Endometrial microvascular endothelial cells (primary cell): ENCODE measurements around the gene ALG1. TPM values are rescaled to one million over a fixed set of nuclear protein-coding genes. Genes with fewer than 3 reads are reported as not detected.

ENCODE experiments used
- in situ Hi-C: cut with HindIII; loops from 2 replicates; pipeline ENCODE4 v1.10.0; 2017; ENCODE audit warnings: low sequenced_read_pairs, low pct_unique_long_range_greater_than_20kb; ENCODE audit errors: inconsistent ontology term
- total RNA-seq: library from RNA; depleted of rRNA; stranded (reverse); fragments of >200 nt; gene quantifications from one replicate; pipeline ENCODE4 v1.2.3, GENCODE V29; 2015; ENCODE audit errors: inconsistent ontology term

The ALG1 gene
- 46.5 TPM for total RNA-seq

GRCh38 chr16:5071681-5072333 lies at the start of gene ALG1:
ALG1 (plus strand) TSS chr16:5071843; CDS start chr16:5071850, 7 bp downstream.
- in situ Hi-C loops, result no loop called here

- in situ Hi-C loops, result no loop called here
Measured at GRCh38 chr16:5022521-5022920, 49.1 kb upstream of the ALG1 start.

- in situ Hi-C loops, result no loop called here
Measured at GRCh38 chr16:5024632-5025031, 47.0 kb upstream of the ALG1 start.

- in situ Hi-C loops, result no loop called here
Measured at GRCh38 chr16:5025171-5025632, 46.4 kb upstream of the ALG1 start.

GRCh38 chr16:5026664-5027063 lies 45.0 kb upstream of the ALG1 start:
- in situ Hi-C loops, result no loop called here

GRCh38 chr16:5027086-5027485 lies 44.6 kb upstream of the ALG1 start:
- in situ Hi-C loops, result no loop called here

- in situ Hi-C loops, result no loop called here
Measured at GRCh38 chr16:5027575-5028235, 43.9 kb upstream of the ALG1 start.

- in situ Hi-C loops, result no loop called here
Measured at GRCh38 chr16:5028950-5029475, 42.6 kb upstream of the ALG1 start.

- in situ Hi-C loops, result no loop called here
Measured at GRCh38 chr16:5030251-5030870, 41.3 kb upstream of the ALG1 start.

- in situ Hi-C loops, result no loop called here
Measured at GRCh38 chr16:5031601-5032000, 40.0 kb upstream of the ALG1 start.

GRCh38 chr16:5032748-5033167 lies 38.9 kb upstream of the ALG1 start:
- in situ Hi-C loops, result no loop called here

GRCh38 chr16:5033256-5034166 lies 38.1 kb upstream of the ALG1 start, which contains the start of gene NAGPA:
NAGPA (minus strand) TSS chr16:5033935; CDS start chr16:5033914, 21 bp downstream.
- in situ Hi-C loops, result no loop called here

- in situ Hi-C loops, result no loop called here
Measured at GRCh38 chr16:5034167-5034523, 37.5 kb upstream of the ALG1 start.

- in situ Hi-C loops, result no loop called here
Measured at GRCh38 chr16:5035909-5036227, 35.8 kb upstream of the ALG1 start.

- in situ Hi-C loops, result no loop called here
Measured at GRCh38 chr16:5036228-5037156, 35.2 kb upstream of the ALG1 start.

GRCh38 chr16:5040451-5040850 lies 31.2 kb upstream of the ALG1 start:
- in situ Hi-C loops, result no loop called here

GRCh38 chr16:5041600-5042133 lies 30.0 kb upstream of the ALG1 start:
- in situ Hi-C loops, result no loop called here
